Measurements from ENCODE around the gene SRGAP2C. TPM values are rescaled to one million over a fixed set of nuclear protein-coding genes. Genes with fewer than 3 reads are reported as not detected.
A peak's percentile ranks its signal among the peaks of the same experiment; 100 is the strongest.
"Not testable (repeated sequence)": the region's sequence is repeated elsewhere in the genome, so short reads cannot be mapped to it uniquely, and the experiment has no call there.

The SRGAP2C gene
- total RNA-seq, 1 experiment from 2014 or later: 13.9 TPM

GRCh38 chr1:121227544-121228330 is 43.0 kb downstream of the SRGAP2C start:
- not testable (repeated sequence) for DNase-seq (ENCODE audit: low read depth)

GRCh38 chr1:121230636-121231035 is 45.9 kb downstream of the SRGAP2C start:
- DNase-seq (ENCODE audit: low read depth): not testable (repeated sequence)

- DNase-seq (ENCODE audit: low read depth): not testable (repeated sequence)
Measured at GRCh38 chr1:121232445-121233125, 47.8 kb downstream of the SRGAP2C start.

- DNase-seq (ENCODE audit: low read depth): not testable (repeated sequence)
Measured at GRCh38 chr1:121234090-121234759, 49.5 kb downstream of the SRGAP2C start.

GRCh38 chr1:121238384-121238783 is 53.6 kb downstream of the SRGAP2C start:
- not testable (repeated sequence) for DNase-seq (ENCODE audit: low read depth)

GRCh38 chr1:121243913-121244312 is 59.1 kb downstream of the SRGAP2C start:
- DNase-seq (ENCODE audit: low read depth): not testable (repeated sequence)

GRCh38 chr1:121246399-121246798 is 61.6 kb downstream of the SRGAP2C start:
- not testable (repeated sequence) for DNase-seq (ENCODE audit: low read depth)

GRCh38 chr1:121252656-121253055 is 67.9 kb downstream of the SRGAP2C start:
- DNase-seq (ENCODE audit: low read depth): not testable (repeated sequence)

- not testable (repeated sequence) for DNase-seq (ENCODE audit: low read depth)
Measured at GRCh38 chr1:121254618-121255017, 69.8 kb downstream of the SRGAP2C start.

- DNase-seq (ENCODE audit: low read depth): not testable (repeated sequence)
Measured at GRCh38 chr1:121257632-121258031, 72.9 kb downstream of the SRGAP2C start.

- DNase-seq (ENCODE audit: low read depth): not testable (repeated sequence)
Measured at GRCh38 chr1:121258134-121258533, 73.4 kb downstream of the SRGAP2C start.

- DNase-seq (ENCODE audit: low read depth): not testable (repeated sequence)
Measured at GRCh38 chr1:121260205-121260604, 75.4 kb downstream of the SRGAP2C start.

GRCh38 chr1:121262163-121262562 is 77.4 kb downstream of the SRGAP2C start:
- DNase-seq (ENCODE audit: low read depth): not testable (repeated sequence)

- peak; percentile 21 for DNase-seq (ENCODE audit: low read depth)
Measured at GRCh38 chr1:121263789-121264244, 79.0 kb downstream of the SRGAP2C start.

GRCh38 chr1:121267072-121267471 is 82.3 kb downstream of the SRGAP2C start:
- DNase-seq (ENCODE audit: low read depth): not testable (repeated sequence)

GRCh38 chr1:121269309-121269708 is 84.5 kb downstream of the SRGAP2C start:
- DNase-seq (ENCODE audit: low read depth): not testable (repeated sequence)

- not testable (repeated sequence) for DNase-seq (ENCODE audit: low read depth)
Measured at GRCh38 chr1:121269973-121270372, 85.2 kb downstream of the SRGAP2C start.

GRCh38 chr1:121271143-121271715 is 86.5 kb downstream of the SRGAP2C start:
- not testable (repeated sequence) for DNase-seq (ENCODE audit: low read depth)

GRCh38 chr1:121275435-121275834 is 90.7 kb downstream of the SRGAP2C start:
- DNase-seq (ENCODE audit: low read depth): not testable (repeated sequence)

- DNase-seq (ENCODE audit: low read depth): not testable (repeated sequence)
Measured at GRCh38 chr1:121278202-121278601, 93.4 kb downstream of the SRGAP2C start.

GRCh38 chr1:121278777-121279547 is 94.2 kb downstream of the SRGAP2C start:
- DNase-seq (ENCODE audit: low read depth): not testable (repeated sequence)
